OCI-LY1 (cell line): ENCODE measurements around the gene BMPR2.
A peak's percentile ranks its signal among the peaks of the same experiment; 100 is the strongest.
"Not testable (repeated sequence)": the region's sequence is repeated elsewhere in the genome, so short reads cannot be mapped to it uniquely, and the experiment has no call there.

Experiments used
- H2AFZ ChIP-seq: fragments of 200-600 bp; sonication (generic), shearing (Covaris generic); 2 replicates; pipeline ENCODE4 v1.6.0; 2014; ENCODE audit warnings: antibody characterized with exemption, mild to moderate bottlenecking, low read length
- H3F3A ChIP-seq: fragments of 200-600 bp; sonication (generic), shearing (Covaris generic); 2 replicates; pipeline ENCODE4 v1.6.0; 2014; ENCODE audit warnings: mild to moderate bottlenecking, antibody characterized with exemption, low read length, moderate library complexity; ENCODE audit not compliant: insufficient read depth
- H3K27ac ChIP-seq: fragments of 200-600 bp; sonication (generic); 2 replicates; pipeline ENCODE4 v1.5.1; 2014; ENCODE audit warnings: low read length, mixed run types, mild to moderate bottlenecking, low read depth; ENCODE audit not compliant: poor library complexity, severe bottlenecking
- H3K27me3 ChIP-seq: fragments of 200-600 bp; sonication (generic); 2 replicates; pipeline ENCODE4 v1.6.0; 2014; ENCODE audit warnings: antibody characterized with exemption, mild to moderate bottlenecking, low read length, moderate library complexity; ENCODE audit not compliant: insufficient read depth
- H3K36me3 ChIP-seq: fragments of 200-600 bp; sonication (generic); 2 replicates; pipeline ENCODE4 v1.6.1; 2014; ENCODE audit warnings: mild to moderate bottlenecking, antibody characterized with exemption, low read length, moderate library complexity, mixed read lengths; ENCODE audit not compliant: insufficient read depth
- H3K4me1 ChIP-seq: fragments of 200-600 bp; sonication (generic); 2 replicates; pipeline ENCODE4 v1.5.1; 2014; ENCODE audit warnings: mild to moderate bottlenecking, low read length, moderate library complexity; ENCODE audit not compliant: insufficient read depth, severe bottlenecking
- H3K4me2 ChIP-seq: fragments of 200-600 bp; sonication (generic), shearing (Covaris generic); 2 replicates; pipeline ENCODE4 v1.6.1; 2014; ENCODE audit warnings: low read length
- H3K4me3 ChIP-seq: fragments of 200-600 bp; sonication (generic); 2 replicates; pipeline ENCODE4 v1.5.1; 2014; ENCODE audit warnings: low read length, low read depth, mild to moderate bottlenecking, mixed read lengths; ENCODE audit not compliant: poor library complexity, severe bottlenecking
- H3K79me2 ChIP-seq: fragments of 200-600 bp; shearing (Covaris generic); 2 replicates; pipeline ENCODE4 v1.6.1; 2016; ENCODE audit warnings: mixed run types, low read length, mixed read lengths; ENCODE audit not compliant: insufficient read depth
- H3K9ac ChIP-seq: fragments of 200-600 bp; sonication (generic), shearing (Covaris generic); 2 replicates; pipeline ENCODE4 v1.6.1; 2014; ENCODE audit warnings: mild to moderate bottlenecking, low read length, mixed read lengths
- H3K9me2 ChIP-seq: fragments of 200-600 bp; sonication (generic), shearing (Covaris generic); 2 replicates; pipeline ENCODE4 v1.6.1; 2014; ENCODE audit warnings: low read depth, mild to moderate bottlenecking, low read length, mixed read lengths
- H3K9me3 ChIP-seq: fragments of 200-600 bp; shearing (Covaris generic); 2 replicates; pipeline ENCODE4 v1.6.1; 2014; ENCODE audit warnings: low read length, mixed read lengths
- H4K20me1 ChIP-seq: fragments of 200-600 bp; sonication (generic), shearing (Covaris generic); 2 replicates; pipeline ENCODE4 v1.6.0; 2016; ENCODE audit warnings: mild to moderate bottlenecking, low read length; ENCODE audit not compliant: insufficient read depth
- CTCF ChIP-seq: fragments of 200-600 bp; sonication (generic), shearing (Covaris generic); IDR thresholded peaks from 2 replicates; pipeline ENCODE4 v1.5.1; 2017; ENCODE audit warnings: mild to moderate bottlenecking, antibody characterized with exemption, low read length, moderate library complexity, mixed read lengths
- EZH2 ChIP-seq: fragments of 200-600 bp; sonication (generic), shearing (Covaris generic); IDR thresholded peaks from 2 replicates; pipeline ENCODE4 v1.8.0; 2017; ENCODE audit warnings: borderline replicate concordance, mixed run types, mild to moderate bottlenecking, antibody characterized with exemption, low read length, moderate library complexity, mixed read lengths

The BMPR2 gene

GRCh38 chr2:202491514-202491913, 115.4 kb downstream of the BMPR2 start:
- peak; percentile 24; the same call in 1 of the 2 replicates for TF ChIP-seq CTCF
- TF ChIP-seq EZH2: no peak
- Histone ChIP-seq H3K9me3 (no peaks in the 10 kb centered on the region), H3K9ac (no peak overlapping the region), H3K4me1 (no peaks in the 10 kb centered on the region), H3K27me3 (no peaks in the 10 kb centered on the region), H3K36me3 (no peaks in the 10 kb centered on the region), H3K79me2 (no peaks in the 10 kb centered on the region), H3K27ac (no peak overlapping the region), H3K9me2 (no peaks in the 10 kb centered on the region), H3K4me2 (no peak overlapping the region), H4K20me1 (no peaks in the 10 kb centered on the region), H2AFZ (no peak overlapping the region), H3F3A (no peaks in the 10 kb centered on the region), H3K4me3 (no peak overlapping the region)

GRCh38 chr2:202494300-202495229, 118.4 kb downstream of the BMPR2 start:
- Histone ChIP-seq H3K9me2 (no peaks in the 10 kb centered on the region), H3K4me3 (no peak overlapping the region), H3K79me2 (no peaks in the 10 kb centered on the region), H3F3A (no peaks in the 10 kb centered on the region), H3K4me2 (no peak overlapping the region), H3K36me3 (no peaks in the 10 kb centered on the region), H3K9ac (no peak overlapping the region), H4K20me1 (no peaks in the 10 kb centered on the region), H3K27me3 (no peaks in the 10 kb centered on the region), H2AFZ (no peak overlapping the region), H3K9me3 (no peaks in the 10 kb centered on the region), H3K27ac (no peak overlapping the region), H3K4me1 (no peaks in the 10 kb centered on the region)
- TF ChIP-seq CTCF (no peak), EZH2 (no peak)

- H3K27me3 ChIP-seq: no peaks in the 10 kb centered on the region
- no peak overlapping the region for H2AFZ ChIP-seq
- H3K79me2 ChIP-seq: no peaks in the 10 kb centered on the region
- H4K20me1 ChIP-seq: no peaks in the 10 kb centered on the region
- H3K9ac ChIP-seq: no peak overlapping the region
- TF ChIP-seq CTCF (no peak), EZH2 (no peak)
- no peaks in the 10 kb centered on the region for H3K9me2 ChIP-seq
- H3K4me3 ChIP-seq: no peak overlapping the region
- H3K4me2 ChIP-seq: no peak overlapping the region
- no peaks in the 10 kb centered on the region for H3K4me1 ChIP-seq
- H3K9me3 ChIP-seq: no peaks in the 10 kb centered on the region
- H3F3A ChIP-seq: no peaks in the 10 kb centered on the region
- no peaks in the 10 kb centered on the region for H3K36me3 ChIP-seq
- no peak overlapping the region for H3K27ac ChIP-seq
Measured at GRCh38 chr2:202495230-202495604, 119.1 kb downstream of the BMPR2 start.

GRCh38 chr2:202496835-202497472, 120.8 kb downstream of the BMPR2 start:
- not testable (repeated sequence) for H3K27ac ChIP-seq, H3K4me3 ChIP-seq, H3K9ac ChIP-seq

GRCh38 chr2:202497473-202497866, 121.3 kb downstream of the BMPR2 start:
- not testable (repeated sequence) for H3K9ac ChIP-seq, H3K27me3 ChIP-seq, H3F3A ChIP-seq, H3K4me1 ChIP-seq, H3K27ac ChIP-seq, H3K4me3 ChIP-seq, H3K79me2 ChIP-seq, H4K20me1 ChIP-seq, H2AFZ ChIP-seq, H3K9me3 ChIP-seq, H3K36me3 ChIP-seq, H3K4me2 ChIP-seq, H3K9me2 ChIP-seq

More at GRCh38 chr2:202496835-202497472, 120.8 kb downstream of the BMPR2 start:
- not testable (repeated sequence) for H3K36me3 ChIP-seq, H3K4me1 ChIP-seq, H3F3A ChIP-seq, H3K79me2 ChIP-seq, H3K9me3 ChIP-seq, H3K27me3 ChIP-seq, H3K9me2 ChIP-seq, H4K20me1 ChIP-seq, H3K4me2 ChIP-seq, H2AFZ ChIP-seq
